ENCODE data around the gene DRG2. TPM values are rescaled to one million over a fixed set of nuclear protein-coding genes. Genes with fewer than 3 reads are reported as not detected.

Gene DRG2
- total and polyA plus RNA-seq, 7 donors, result 23.7 to 33.5 (median 29.7) TPM

DNA sequence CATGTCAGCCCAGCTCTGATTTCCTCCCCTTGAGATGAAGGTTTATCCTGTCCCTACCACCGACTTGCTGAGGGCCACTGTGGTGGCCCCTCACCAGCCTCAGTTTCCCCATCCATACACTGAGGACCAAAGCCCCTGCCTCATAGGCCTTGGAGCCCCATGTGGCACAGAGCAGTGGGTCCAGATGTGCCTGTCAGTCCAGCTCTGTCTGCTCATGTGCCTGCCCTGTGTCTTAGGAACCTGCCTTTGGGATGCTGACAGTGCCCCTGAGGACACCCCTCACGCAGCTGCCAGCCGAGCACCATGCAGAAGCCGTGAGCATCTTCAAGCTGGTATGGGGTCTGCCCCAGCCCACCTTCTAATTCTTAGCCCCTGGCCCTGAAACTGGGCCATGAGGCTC is 56.5 kb downstream of the DRG2 start:
- no peak overlapping the region for H3K27ac ChIP-seq
- TF ChIP-seq, protein P1, sequence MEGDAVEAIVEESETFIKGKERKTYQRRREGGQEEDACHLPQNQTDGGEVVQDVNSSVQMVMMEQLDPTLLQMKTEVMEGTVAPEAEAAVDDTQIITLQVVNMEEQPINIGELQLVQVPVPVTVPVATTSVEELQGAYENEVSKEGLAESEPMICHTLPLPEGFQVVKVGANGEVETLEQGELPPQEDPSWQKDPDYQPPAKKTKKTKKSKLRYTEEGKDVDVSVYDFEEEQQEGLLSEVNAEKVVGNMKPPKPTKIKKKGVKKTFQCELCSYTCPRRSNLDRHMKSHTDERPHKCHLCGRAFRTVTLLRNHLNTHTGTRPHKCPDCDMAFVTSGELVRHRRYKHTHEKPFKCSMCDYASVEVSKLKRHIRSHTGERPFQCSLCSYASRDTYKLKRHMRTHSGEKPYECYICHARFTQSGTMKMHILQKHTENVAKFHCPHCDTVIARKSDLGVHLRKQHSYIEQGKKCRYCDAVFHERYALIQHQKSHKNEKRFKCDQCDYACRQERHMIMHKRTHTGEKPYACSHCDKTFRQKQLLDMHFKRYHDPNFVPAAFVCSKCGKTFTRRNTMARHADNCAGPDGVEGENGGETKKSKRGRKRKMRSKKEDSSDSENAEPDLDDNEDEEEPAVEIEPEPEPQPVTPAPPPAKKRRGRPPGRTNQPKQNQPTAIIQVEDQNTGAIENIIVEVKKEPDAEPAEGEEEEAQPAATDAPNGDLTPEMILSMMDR (IDR thresholded peaks at IDR 0.05), result no peak
- WGBS, 3 donors, result 68 to 76% (median 68%) methylated on average over 4 of the region's 4 CpGs

DNA sequence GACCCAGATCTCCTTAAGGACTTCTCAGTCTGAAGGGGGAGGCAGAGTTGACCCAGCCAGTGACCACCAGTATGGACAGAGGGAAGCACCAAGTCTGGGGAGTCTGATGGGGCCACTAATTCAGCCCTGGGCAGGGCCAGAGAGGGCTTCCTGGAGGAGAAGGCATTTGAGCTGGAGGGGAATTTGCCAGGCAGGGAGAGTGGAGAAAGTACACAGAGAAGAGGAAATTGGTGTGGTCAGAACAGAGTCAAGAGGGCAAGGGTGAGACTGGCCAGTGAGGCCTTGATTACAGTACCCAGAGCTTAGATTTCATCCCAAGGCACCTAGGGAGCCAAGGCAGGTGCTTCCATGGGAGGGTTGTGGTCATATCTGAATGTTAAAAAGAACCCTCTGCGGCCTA is 57.1 kb downstream of the DRG2 start:
- no peaks in the 10 kb centered on the region for H3K27me3 ChIP-seq (ENCODE audit: insufficient read depth in 3 of 3, low read length in 2 of 3)
- no peaks in the 10 kb centered on the region for H3K36me3 ChIP-seq (ENCODE audit: insufficient read depth in 1 of 2, low read depth in 1 of 2)
- WGBS, 3 donors, result 82 to 94% (median 88%) methylated on average over 1 of the region's 1 CpG
- intact Hi-C loops (cut with DNase I), result loop anchor here (5.0 to 10.0 kb wide), 3 partner anchors 37 to 72 kb away; partner anchors contain the start of gene ALKBH5 (in 1 of the 2)
- H3K4me3 ChIP-seq, result no peak overlapping the region
- ATAC-seq (no peak), DNase-seq (no peak)
- TF ChIP-seq, protein P1 (IDR thresholded peaks at IDR 0.05), result no peak
- H3K27ac ChIP-seq, result no peak overlapping the region
- H3K9me3 ChIP-seq, result no peaks in the 10 kb centered on the region
- H3K4me1 ChIP-seq, result no peaks in the 10 kb centered on the region

More for the DNA sequence above, 56.5 kb downstream of the DRG2 start:
- intact Hi-C loops (cut with DNase I), result loop anchor here (5.0 to 10.0 kb wide), 3 partner anchors 38 to 73 kb away; partner anchors contain the start of gene ALKBH5 (in 1 of the 2)
- Histone ChIP-seq H3K27me3 (ENCODE audit: insufficient read depth in 3 of 3, low read length in 2 of 3) (no peaks in the 10 kb centered on the region), H3K4me1 (no peaks in the 10 kb centered on the region), H3K9me3 (no peaks in the 10 kb centered on the region), H3K36me3 (ENCODE audit: insufficient read depth in 1 of 2, low read depth in 1 of 2) (no peaks in the 10 kb centered on the region), H3K4me3 (no peak overlapping the region)
- ATAC-seq (no peak), DNase-seq (no peak)

DNA sequence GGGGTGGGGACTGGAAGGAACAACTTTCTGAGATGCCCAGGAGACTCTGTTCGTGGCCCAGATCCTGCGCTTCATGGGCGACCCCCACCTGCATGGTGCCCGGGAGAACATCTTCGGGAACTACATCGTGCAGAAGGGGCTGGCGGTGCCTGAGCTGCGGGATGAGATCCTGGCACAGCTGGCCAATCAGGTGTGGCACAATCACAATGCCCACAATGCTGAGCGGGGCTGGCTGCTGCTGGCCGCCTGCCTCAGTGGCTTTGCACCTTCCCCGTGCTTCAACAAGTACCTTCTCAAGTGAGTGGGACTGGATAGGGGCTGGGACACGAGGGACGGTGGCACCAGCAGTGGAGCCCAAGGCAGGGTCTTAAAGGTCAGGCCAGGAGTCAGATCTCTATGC is 58.1 kb downstream of the DRG2 start:
- intact Hi-C loops (cut with DNase I), result loop anchor here in 1 of 2 donors (10.0 kb wide), 1 partner anchor 69 kb away; no protein-coding TSS in a partner anchor
- TF ChIP-seq, protein P1 (IDR thresholded peaks at IDR 0.05), result no peak
- Histone ChIP-seq H3K27me3 (ENCODE audit: insufficient read depth in 3 of 3, low read length in 2 of 3) (no peaks in the 10 kb centered on the region), H3K4me3 (no peak overlapping the region), H3K9me3 (no peaks in the 10 kb centered on the region), H3K36me3 (ENCODE audit: insufficient read depth in 1 of 2, low read depth in 1 of 2) (no peaks in the 10 kb centered on the region), H3K27ac (no peak overlapping the region), H3K4me1 (no peaks in the 10 kb centered on the region)
- 74 to 88% (median 84%) methylated on average over 13 of the region's 13 CpGs for WGBS, 3 donors
- DNase-seq, result no peak
- no peak for ATAC-seq

DNA sequence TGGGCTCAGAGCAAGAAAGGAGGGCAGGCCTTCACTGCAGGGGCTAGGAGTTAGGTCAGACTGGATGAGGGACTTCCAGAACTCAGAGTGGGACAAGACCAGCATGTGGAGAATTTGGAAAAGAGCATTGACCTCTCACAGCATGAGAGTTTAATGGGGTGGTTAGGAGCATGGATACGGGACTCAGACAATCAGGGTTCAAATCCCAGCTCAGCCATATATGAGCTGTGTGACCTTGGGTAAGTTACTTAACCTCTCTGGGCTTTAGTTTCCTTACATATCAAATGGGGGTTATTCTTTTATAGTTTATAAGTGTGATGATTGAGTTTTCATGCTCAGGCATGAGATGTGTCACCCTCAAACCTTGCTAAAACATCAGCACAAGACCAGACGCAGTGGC is 58.5 kb downstream of the DRG2 start:
- no peak for DNase-seq
- no peaks in the 10 kb centered on the region for H3K9me3 ChIP-seq
- TF ChIP-seq, protein P1 (IDR thresholded peaks at IDR 0.05), result no peak
- H3K4me1 ChIP-seq, result no peaks in the 10 kb centered on the region
- H3K27ac ChIP-seq, result no peak overlapping the region
- H3K27me3 ChIP-seq (ENCODE audit: insufficient read depth in 3 of 3, low read length in 2 of 3), result no peaks in the 10 kb centered on the region
- no peaks in the 10 kb centered on the region for H3K36me3 ChIP-seq (ENCODE audit: insufficient read depth in 1 of 2, low read depth in 1 of 2)
- no peak overlapping the region for H3K4me3 ChIP-seq
- no peak for ATAC-seq
- intact Hi-C loops (cut with DNase I), result loop anchor here in 1 of 2 donors (10.0 kb wide), 1 partner anchor 69 kb away; no protein-coding TSS in a partner anchor
- 93 to 95% (median 93%) methylated on average over 2 of the region's 2 CpGs for WGBS, 3 donors

DNA sequence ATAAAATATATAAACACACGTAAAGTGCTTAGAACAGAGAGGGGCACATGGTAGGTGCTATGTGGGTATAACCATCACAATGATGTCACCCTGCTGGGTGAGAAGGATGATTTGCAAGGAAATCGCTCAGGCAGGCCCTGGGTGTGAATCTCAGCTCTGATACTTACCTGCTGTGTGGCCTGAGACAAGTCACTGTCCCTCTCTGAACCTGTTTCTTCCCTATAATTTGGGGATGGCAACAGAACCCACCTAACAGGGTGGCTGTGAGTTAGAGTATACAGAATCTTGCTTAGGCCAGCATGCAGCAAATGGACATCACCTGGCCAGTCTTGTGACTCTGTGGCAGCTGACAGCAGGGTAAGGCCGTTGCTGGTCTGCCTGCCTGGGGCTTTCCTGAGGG is 59.2 kb downstream of the DRG2 start:
- Histone ChIP-seq H3K9me3 (no peaks in the 10 kb centered on the region), H3K36me3 (ENCODE audit: insufficient read depth in 1 of 2, low read depth in 1 of 2) (no peaks in the 10 kb centered on the region), H3K27ac (no peak overlapping the region), H3K27me3 (ENCODE audit: insufficient read depth in 3 of 3, low read length in 2 of 3) (no peaks in the 10 kb centered on the region), H3K4me3 (no peak overlapping the region), H3K4me1 (no peaks in the 10 kb centered on the region)
- WGBS, 3 donors, result 75 to 84% (median 80%) methylated on average over 3 of the region's 3 CpGs
- intact Hi-C loops (cut with DNase I), result loop anchor here in 1 of 2 donors (10.0 kb wide), 1 partner anchor 68 kb away; no protein-coding TSS in a partner anchor
- no peak for ATAC-seq
- TF ChIP-seq, protein P1 (IDR thresholded peaks at IDR 0.05), result no peak
- DNase-seq, result no peak
